K562 (cell line): ENCODE data around the gene MTTP. TPM values are rescaled to one million over a fixed set of nuclear protein-coding genes. Genes with fewer than 3 reads are reported as not detected.

Experiments
- ATAC-seq: fragments of 200-7000 bp; cut with Tn5 transposase; 3 replicates; pipeline ENCODE4 v1.9.1; 2020; ENCODE audit warnings: moderate library complexity
- BruUV-seq: library from RNA; stranded (reverse); fragments of 400-500 nt; replicated peaks from 2 replicates; lab custom pipeline; 2021; lab: Mats Ljungman, UMichigan
- CTCF ChIA-PET: fragments of 300-600 bp; formaldehyde crosslinking; extraction: SDS; loops from one replicate; lab custom pipeline; 2021; ENCODE audit warnings: low intra/inter-chr PET ratio; lab: Yijun Ruan, JAX
- POLR2A ChIA-PET: fragments of 300-600, 350-650 bp; sonication (Branson Sonifier 250); formaldehyde crosslinking; extraction: SDS; loops from one replicate; lab custom pipeline; 2021; ENCODE audit warnings: antibody characterized with exemption, inconsistent platforms; lab: Yijun Ruan, JAX
- DNase-seq, 4 experiments: peaks; one replicate each; pipeline versions ENCODE4 v3.0.0 to v3.0.0-alpha.2; 2011 to 2018; ENCODE audit warnings: low spot score in 3 of 4, mixed read lengths in 3 of 4; ENCODE audit errors: extremely low read depth in 1 of 4
- FAIRE-seq: peaks from 2 replicates; lab custom pipeline; 2011; peaks lifted over from hg19 to GRCh38; lab: Jason Lieb, UNC
- H2AFZ ChIP-seq: 2 replicates; pipeline ENCODE4 v1.6.0; 2011; ENCODE audit warnings: low read depth, low read length, control low read depth, inconsistent platforms
- H3K27ac ChIP-seq: fragments of 200-600 bp; 3 replicates; pipeline ENCODE4 v1.8.0; 2011; ENCODE audit warnings: low read depth, mild to moderate bottlenecking, control low read depth, inconsistent platforms, low read length, moderate library complexity, mixed read lengths; ENCODE audit errors: extremely low read depth
- H3K27me3 ChIP-seq, 2 experiments: fragments of 300-600 bp in 1 of 2; 2 replicates in 1 of 2; 3 replicates in 1 of 2; pipeline versions ENCODE4 v1.6.0 to v1.8.0; 2011; ENCODE audit warnings: inconsistent platforms in 2 of 2, low read length in 2 of 2, mild to moderate bottlenecking in 1 of 2, mixed read lengths in 1 of 2, moderate library complexity in 1 of 2; ENCODE audit not compliant: control insufficient read depth in 2 of 2, insufficient read depth in 2 of 2
- H3K36me3 ChIP-seq: fragments of 300-600 bp; 3 replicates; pipeline ENCODE4 v1.8.0; 2011; ENCODE audit warnings: mild to moderate bottlenecking, low read length, inconsistent platforms; ENCODE audit not compliant: control insufficient read depth, insufficient read depth
- H3K4me1 ChIP-seq, 2 experiments: fragments of 200-600 bp in 1 of 2; replicated peaks in 1 of 2; 2 replicates in 1 of 2; 3 replicates in 1 of 2; pipeline versions ENCODE4 v1.5.1 to v1.8.0; 2011; ENCODE audit warnings: inconsistent platforms in 2 of 2, low read length in 2 of 2, mild to moderate bottlenecking in 1 of 2, mixed read lengths in 1 of 2, moderate library complexity in 1 of 2; ENCODE audit not compliant: control insufficient read depth in 2 of 2, insufficient read depth in 2 of 2
- H3K4me2 ChIP-seq: 2 replicates; pipeline ENCODE4 v1.6.1; 2011; ENCODE audit warnings: low read length, control low read depth, inconsistent platforms, mixed read lengths; ENCODE audit not compliant: insufficient read depth
- H3K4me3 ChIP-seq: fragments of 200-600 bp; sonication (generic), shearing (Covaris generic); 2 replicates; pipeline ENCODE4 v1.5.1; 2016; ENCODE audit warnings: control low read depth, inconsistent platforms
- H3K79me2 ChIP-seq: fragments of 200-600 bp; 3 replicates; pipeline ENCODE4 v1.8.0; 2011; ENCODE audit warnings: low read length, inconsistent platforms; ENCODE audit not compliant: control insufficient read depth, insufficient read depth
- H3K9ac ChIP-seq, 2 experiments: 2 replicates each; pipeline versions ENCODE4 v1.6.0 to v1.6.1; 2011; ENCODE audit warnings: low read depth in 2 of 2, low read length in 2 of 2, control low read depth in 1 of 2, inconsistent platforms in 1 of 2, mild to moderate bottlenecking in 1 of 2, mixed read lengths in 1 of 2; ENCODE audit not compliant: insufficient read depth in 1 of 2
- H3K9me1 ChIP-seq: one replicate; pipeline ENCODE4 v1.6.0; 2011; ENCODE audit warnings: inconsistent platforms, mild to moderate bottlenecking, low read length, moderate library complexity; ENCODE audit not compliant: control insufficient read depth, insufficient read depth
- H3K9me3 ChIP-seq: replicated peaks from 2 replicates; pipeline ENCODE4 v1.5.1; 2011; ENCODE audit warnings: low read depth, low read length, inconsistent platforms; ENCODE audit not compliant: control insufficient read depth, insufficient read depth
- H4K20me1 ChIP-seq: replicated peaks from 2 replicates; pipeline ENCODE4 v1.6.1; 2011; ENCODE audit warnings: low read length, inconsistent platforms, mixed read lengths; ENCODE audit not compliant: control insufficient read depth, insufficient read depth
- ARNT ChIP-seq, 2 experiments: fragments of 450-650 bp; IDR thresholded peaks; 2 replicates each; pipeline ENCODE4 v1.6.1; 2016; ENCODE audit warnings: mild to moderate bottlenecking in 1 of 2
- HSF4 ChIP-seq: fragments of 250-450 bp; sonication (Bioruptor Pico); IDR thresholded peaks from 2 replicates; pipeline ENCODE4 v2.1.2; 2022; ENCODE audit warnings: mild to moderate bottlenecking, moderate library complexity, borderline replicate concordance
- IFI16 ChIP-seq: fragments of 250-450 bp; sonication (Bioruptor Pico); IDR thresholded peaks from 2 replicates; pipeline ENCODE4 v2.1.2; 2022; ENCODE audit warnings: mild to moderate bottlenecking, inconsistent platforms
- MYC ChIP-seq, 2 experiments: fragments of 250-450 bp in 1 of 2; sonication (Bioruptor Pico) in 1 of 2; IDR thresholded peaks; 2 replicates each; pipeline versions ENCODE4 v1.5.1 to v1.6.1; 2012 to 2021; ENCODE audit warnings: low read depth in 2 of 2, borderline replicate concordance in 1 of 2, improper control_type of control experiment in 1 of 2, low read length in 1 of 2, mild to moderate bottlenecking in 1 of 2, moderate library complexity in 1 of 2
- NCOR1 ChIP-seq: fragments of 450-650 bp; IDR thresholded peaks from 2 replicates; pipeline ENCODE4 v1.6.1; 2016; ENCODE audit warnings: mild to moderate bottlenecking, moderate library complexity
- PHF20 ChIP-seq: fragments of 450-650 bp; IDR thresholded peaks from 2 replicates; pipeline ENCODE4 v1.6.1; 2018; ENCODE audit not compliant: partially characterized antibody
- POLR2AphosphoS5 ChIP-seq: IDR thresholded peaks from 2 replicates; pipeline ENCODE4 v1.6.1; 2011; ENCODE audit warnings: mild to moderate bottlenecking, low read depth, low read length, moderate library complexity; ENCODE audit not compliant: control insufficient read depth, insufficient read depth
- RFX7 ChIP-seq: fragments of 250-450 bp; sonication (Bioruptor Pico); IDR thresholded peaks from 2 replicates; pipeline ENCODE4 v1.5.1; 2021; ENCODE audit warnings: mild to moderate bottlenecking
- TRIM24 ChIP-seq, 2 experiments: fragments of 450-650 bp; IDR thresholded peaks; 2 replicates each; pipeline ENCODE4 v1.6.1; 2016
- ZBTB7A ChIP-seq: IDR thresholded peaks from 2 replicates; pipeline ENCODE4 v1.6.1; 2011; ENCODE audit warnings: low read depth, mild to moderate bottlenecking, low read length, moderate library complexity, borderline replicate concordance; ENCODE audit not compliant: control insufficient read depth
- ZNF324 ChIP-seq: fragments of 250-450 bp; sonication (Bioruptor Pico); IDR thresholded peaks from 2 replicates; pipeline ENCODE4 v1.4.0; 2020; ENCODE audit warnings: mild to moderate bottlenecking
- ZNF668 ChIP-seq: fragments of 250-450 bp; sonication (Bioruptor Pico); IDR thresholded peaks from 2 replicates; pipeline ENCODE4 v1.8.0; 2022; ENCODE audit warnings: mild to moderate bottlenecking, inconsistent platforms
- WGBS: fragments of 100-300 bp; shearing (Covaris generic); methylation state at CpG from one replicate; pipeline ENCODE4 v1.1.6; 2016; ENCODE audit warnings: low coverage, mixed read lengths; ENCODE audit not compliant: insufficient coverage; ENCODE audit errors: missing lambda C conversion rate; 5-methylcytosine and 5-hydroxymethylcytosine counted together
- in situ Hi-C: fragments of 300-500 bp; cut with MboI; formaldehyde crosslinking; loops from 4 replicates; pipeline ENCODE4 v1.15.0; 2018; ENCODE audit warnings: inconsistent platforms, mixed read lengths
- intact Hi-C: fragments of 100-400 bp; cut with micrococcal nuclease; formaldehyde crosslinking; loops from 2 replicates; pipeline ENCODE4 v1.14.2; 2022
- polyA plus RNA-seq, 8 experiments: library from polyadenylated mRNA; depleted of rRNA in 4 of 8; stranded (reverse) in 5 of 8; unstranded in 3 of 8; fragments of >200 nt; fragmentation: Nextera tagmentation in 2 of 8; fragmentation: Illumina TruSeq in 1 of 8; extraction: Ambion mirVana in 2 of 8; extraction: Trizol in 1 of 8; gene quantifications; 2 replicates each; pipeline versions ENCODE4 v1.2.1 to v1.2.3, GENCODE V29; 2011 to 2014; ENCODE audit warnings: inconsistent platforms in 1 of 8, missing spikeins in 1 of 8
- total RNA-seq, 7 experiments: library from RNA; depleted of rRNA in 6 of 7; stranded (reverse); fragments of >200 nt in 6 of 7; fragmentation: Illumina TruSeq in 2 of 7; extraction: Trizol in 2 of 7; gene quantifications; 2 replicates each; pipeline versions ENCODE4 v1.2.1 to v1.2.3, GENCODE V29; 2011 to 2021; ENCODE audit warnings: low replicate concordance in 1 of 7
- TF ChIP-seq, protein P1 (sequence below): fragments of 250-450 bp; sonication (Bioruptor Pico); IDR thresholded peaks from 2 replicates; pipeline ENCODE4 v1.4.0; 2020

The MTTP gene
- total and polyA plus RNA-seq, 9 of the 15 experiments (the other 6 are each of a cell fraction or from before 2014, with no cell fraction given), result 0.01 to 0.29 (median 0.04) TPM; not detected in 2

DNA sequence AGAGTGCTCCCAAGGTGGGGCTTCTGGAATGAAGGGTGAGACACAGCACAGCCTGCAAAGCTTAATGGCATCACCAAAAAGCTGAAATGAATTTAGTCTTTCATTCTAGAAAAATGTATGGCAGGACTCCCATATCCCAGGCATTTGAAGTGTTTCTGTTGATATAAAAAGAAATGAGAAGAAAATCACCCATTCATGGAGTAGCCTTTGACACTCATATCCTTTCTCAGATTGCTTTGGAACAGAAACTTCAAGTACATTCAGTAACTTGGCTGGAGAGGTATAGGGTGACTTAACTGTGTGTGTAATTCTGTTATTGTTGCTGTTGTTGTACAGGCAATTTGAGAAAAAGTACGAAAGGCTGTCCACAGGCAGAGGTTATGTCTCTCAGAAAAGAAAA is 47.7 kb downstream of the MTTP start:
- peaks cover 4 to 7% of the 10 kb centered on the region in 2 experiments; a peak in 2 of 5 replicates for H3K27me3 ChIP-seq
- ChIA-PET POLR2A (no interaction called here), CTCF (no interaction called here)
- BruUV-seq, result no TSS peak
- H3K9ac ChIP-seq, result no peak overlapping the region
- TF ChIP-seq, protein P1, sequence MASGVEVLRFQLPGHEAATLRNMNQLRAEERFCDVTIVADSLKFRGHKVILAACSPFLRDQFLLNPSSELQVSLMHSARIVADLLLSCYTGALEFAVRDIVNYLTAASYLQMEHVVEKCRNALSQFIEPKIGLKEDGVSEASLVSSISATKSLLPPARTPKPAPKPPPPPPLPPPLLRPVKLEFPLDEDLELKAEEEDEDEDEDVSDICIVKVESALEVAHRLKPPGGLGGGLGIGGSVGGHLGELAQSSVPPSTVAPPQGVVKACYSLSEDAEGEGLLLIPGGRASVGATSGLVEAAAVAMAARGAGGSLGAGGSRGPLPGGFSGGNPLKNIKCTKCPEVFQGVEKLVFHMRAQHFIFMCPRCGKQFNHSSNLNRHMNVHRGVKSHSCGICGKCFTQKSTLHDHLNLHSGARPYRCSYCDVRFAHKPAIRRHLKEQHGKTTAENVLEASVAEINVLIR (CRISPR knock-in tag), result no peak
- no peak for TF ChIP-seq TRIM24 (IDR thresholded peaks at IDR 0.05)
- TF ChIP-seq RFX7 (CRISPR knock-in tag), result no peak
- no peak for TF ChIP-seq ZNF324 (CRISPR knock-in tag)
- no peak for TF ChIP-seq POLR2AphosphoS5
- no peak for TF ChIP-seq MYC (IDR thresholded peaks at IDR 0.05; ENCODE audit: low read depth, low read length)
- no peak for TF ChIP-seq MYC (CRISPR knock-in tag; IDR thresholded peaks at IDR 0.05; ENCODE audit: borderline replicate concordance, low read depth)
- TF ChIP-seq NCOR1, result no peak
- no peak for TF ChIP-seq ARNT (IDR thresholded peaks at IDR 0.05)
- TF ChIP-seq ZNF668 (CRISPR knock-in tag), result no peak
- no peak for TF ChIP-seq HSF4
- no peak for TF ChIP-seq ZBTB7A
- TF ChIP-seq IFI16 (CRISPR knock-in tag), result no peak
- no peak for TF ChIP-seq PHF20
- FAIRE-seq (no peak), DNase-seq (no peak), ATAC-seq (no peak)
- no peaks in the 10 kb centered on the region for H3K36me3 ChIP-seq
- no peaks in the 10 kb centered on the region for H3K9me1 ChIP-seq
- no peak overlapping the region for H3K4me2 ChIP-seq
- no peak overlapping the region for H3K27ac ChIP-seq
- no peak overlapping the region for H3K4me3 ChIP-seq
- intact Hi-C loops, result no loop called here
- H4K20me1 ChIP-seq, result no peaks in the 10 kb centered on the region
- no peak overlapping the region for H2AFZ ChIP-seq
- 0% methylated on average over 1 of the region's 1 CpG for WGBS
- in situ Hi-C loops, result no loop called here
- no peaks in the 10 kb centered on the region for H3K9me3 ChIP-seq
- H3K4me1 ChIP-seq, result no peaks in the 10 kb centered on the region
- no peaks in the 10 kb centered on the region for H3K79me2 ChIP-seq
